Activated CD4-positive, alpha-beta memory T cell treated with anti-CD3 and anti-CD28 coated beads, Interleukin-2, amount 10 ng/mL, durations not matched to agents 7 days and 5 days (primary cell): ENCODE measurements around the gene CABLES1. TPM values are rescaled to one million over a fixed set of nuclear protein-coding genes. Genes with fewer than 3 reads are reported as not detected.
A peak's percentile ranks its signal among the peaks of the same experiment; 100 is the strongest.
"Not testable (repeated sequence)": the region's sequence is repeated elsewhere in the genome, so short reads cannot be mapped to it uniquely, and the experiment has no call there.

Experiments used
- CTCF ChIA-PET: fragments of 350-600 bp; sonication (Branson Sonifier 250); formaldehyde crosslinking; loops from one replicate; lab custom pipeline; 2021; ENCODE audit warnings: antibody characterized with exemption, inconsistent platforms; lab: Charles Lee
- POLR2A ChIA-PET: fragments of 350-600 bp; sonication (Branson Sonifier 250); formaldehyde crosslinking; loops from one replicate; lab custom pipeline; 2021; ENCODE audit warnings: antibody characterized with exemption; lab: Charles Lee
- DNase-seq: peaks from one replicate; pipeline ENCODE4 v3.0.0-alpha.2; 2020
- H3K27ac Mint-ChIP-seq: one replicate; pipeline ENCODE4 v1.8.0; 2021; ENCODE audit warnings: mild to moderate bottlenecking, mixed read lengths
- H3K27me3 Mint-ChIP-seq: one replicate; pipeline ENCODE4 v1.8.0; 2021; ENCODE audit warnings: mixed read lengths
- H3K36me3 Mint-ChIP-seq: one replicate; pipeline ENCODE4 v1.8.0; 2021; ENCODE audit warnings: low read depth, mixed read lengths
- H3K4me1 Mint-ChIP-seq: one replicate; pipeline ENCODE4 v1.8.0; 2021; ENCODE audit warnings: mixed read lengths
- H3K4me3 Mint-ChIP-seq: one replicate; pipeline ENCODE4 v1.8.0; 2021; ENCODE audit warnings: mild to moderate bottlenecking, mixed read lengths
- H3K9me3 Mint-ChIP-seq: one replicate; pipeline ENCODE4 v1.8.0; 2021; ENCODE audit warnings: mixed read lengths
- total RNA-seq, 2 experiments: library from RNA; stranded (reverse); gene quantifications; one replicate each; pipeline ENCODE4 v1.2.3, GENCODE V29; 2021

The CABLES1 gene
- total RNA-seq, 2 experiments from 2014 or later, result 2.7 to 2.8 TPM

GRCh38 chr18:23274638-23275482 lies 139.6 kb downstream of the CABLES1 start:
- Mint-ChIP-seq H3K9me3 (peaks cover 20% of the 10 kb centered on the region), H3K27me3 (peaks cover 3% of the 10 kb centered on the region), H3K36me3 (peaks cover 11% of the 10 kb centered on the region), H3K27ac (no peak overlapping the region), H3K4me3 (no peak overlapping the region), H3K4me1 (no peaks in the 10 kb centered on the region)
- DNase-seq, result no peak
- ChIA-PET CTCF (no interaction called here), POLR2A (no interaction called here)

DNA sequence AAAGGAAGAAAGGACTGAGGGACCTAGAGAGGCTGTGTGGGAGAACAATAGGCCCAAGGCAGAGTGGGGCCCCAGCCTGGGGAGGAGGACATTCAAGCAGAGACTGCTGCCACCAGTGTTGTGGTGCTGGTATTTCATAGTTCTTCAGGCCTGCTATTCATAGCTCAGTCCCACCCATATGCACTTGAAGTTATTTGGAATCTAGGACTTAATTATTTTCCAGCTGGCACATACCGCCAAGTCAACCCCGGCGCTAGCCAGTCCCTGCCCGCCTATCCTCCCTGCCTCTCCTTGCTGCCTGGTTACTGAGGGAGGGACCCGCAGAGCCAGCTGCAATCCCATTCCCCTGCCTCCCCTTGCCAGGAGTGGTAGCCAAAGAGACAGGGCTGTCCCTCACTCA lies 141.2 kb downstream of the CABLES1 start:
- H3K4me3 Mint-ChIP-seq, result no peak overlapping the region
- POLR2A ChIA-PET, result no interaction called here
- CTCF ChIA-PET, result no interaction called here

GRCh38 chr18:23277399-23277798 lies 142.1 kb downstream of the CABLES1 start:
- H3K4me3 Mint-ChIP-seq, result no peak overlapping the region
- no peaks in the 10 kb centered on the region for H3K4me1 Mint-ChIP-seq
- POLR2A ChIA-PET, result no interaction called here
- no peak for DNase-seq
- CTCF ChIA-PET, result no interaction called here
- peaks cover 3% of the 10 kb centered on the region for H3K27me3 Mint-ChIP-seq
- peaks cover 9% of the 10 kb centered on the region for H3K36me3 Mint-ChIP-seq
- no peak overlapping the region for H3K27ac Mint-ChIP-seq
- peaks cover 10% of the 10 kb centered on the region for H3K9me3 Mint-ChIP-seq

More for the DNA sequence above, 141.2 kb downstream of the CABLES1 start:
- DNase-seq, result no peak
- Mint-ChIP-seq H3K9me3 (peaks cover 10% of the 10 kb centered on the region), H3K27me3 (peaks cover 3% of the 10 kb centered on the region), H3K27ac (no peak overlapping the region), H3K36me3 (peaks cover 9% of the 10 kb centered on the region), H3K4me1 (no peaks in the 10 kb centered on the region)

GRCh38 chr18:23279931-23280330 lies 144.6 kb downstream of the CABLES1 start:
- Mint-ChIP-seq H3K27me3 (no peaks in the 10 kb centered on the region), H3K4me1 (peaks cover 9% of the 10 kb centered on the region), H3K36me3 (peaks cover 9% of the 10 kb centered on the region), H3K4me3 (no peak overlapping the region), H3K9me3 (peaks cover 10% of the 10 kb centered on the region), H3K27ac (no peak overlapping the region)
- POLR2A ChIA-PET, result no interaction called here
- DNase-seq, result no peak
- CTCF ChIA-PET, result no interaction called here

DNA sequence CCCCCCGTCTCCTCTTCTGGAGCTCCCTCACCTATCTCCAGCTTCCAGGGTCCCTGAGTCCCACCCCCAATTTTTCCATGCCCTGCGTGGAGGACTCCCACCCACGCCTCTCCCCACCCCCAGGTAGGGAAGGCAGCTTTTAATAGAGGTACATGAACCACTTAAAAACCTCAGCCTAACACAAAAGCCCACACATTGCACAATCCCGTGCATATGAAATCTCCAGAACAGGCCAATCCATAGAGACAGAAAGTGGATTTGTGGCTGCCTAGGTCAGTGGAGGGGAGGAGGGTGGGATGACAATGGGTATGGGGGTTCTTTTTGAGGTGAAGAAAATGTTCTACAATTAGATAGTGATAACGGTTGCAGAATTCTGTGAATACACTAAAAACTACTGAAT lies 145.6 kb downstream of the CABLES1 start:
- no peak overlapping the region for H3K4me3 Mint-ChIP-seq
- POLR2A ChIA-PET, result no interaction called here
- H3K27me3 Mint-ChIP-seq, result no peaks in the 10 kb centered on the region
- no peak overlapping the region for H3K27ac Mint-ChIP-seq
- peaks cover 9% of the 10 kb centered on the region for H3K36me3 Mint-ChIP-seq
- DNase-seq, result no peak
- peaks cover 10% of the 10 kb centered on the region for H3K9me3 Mint-ChIP-seq
- CTCF ChIA-PET, result interaction anchor here (1.0 kb wide), 1 partner anchor 53 kb away, joined by 3 read pairs; no protein-coding TSS in a partner anchor
- peaks cover 9% of the 10 kb centered on the region for H3K4me1 Mint-ChIP-seq

DNA sequence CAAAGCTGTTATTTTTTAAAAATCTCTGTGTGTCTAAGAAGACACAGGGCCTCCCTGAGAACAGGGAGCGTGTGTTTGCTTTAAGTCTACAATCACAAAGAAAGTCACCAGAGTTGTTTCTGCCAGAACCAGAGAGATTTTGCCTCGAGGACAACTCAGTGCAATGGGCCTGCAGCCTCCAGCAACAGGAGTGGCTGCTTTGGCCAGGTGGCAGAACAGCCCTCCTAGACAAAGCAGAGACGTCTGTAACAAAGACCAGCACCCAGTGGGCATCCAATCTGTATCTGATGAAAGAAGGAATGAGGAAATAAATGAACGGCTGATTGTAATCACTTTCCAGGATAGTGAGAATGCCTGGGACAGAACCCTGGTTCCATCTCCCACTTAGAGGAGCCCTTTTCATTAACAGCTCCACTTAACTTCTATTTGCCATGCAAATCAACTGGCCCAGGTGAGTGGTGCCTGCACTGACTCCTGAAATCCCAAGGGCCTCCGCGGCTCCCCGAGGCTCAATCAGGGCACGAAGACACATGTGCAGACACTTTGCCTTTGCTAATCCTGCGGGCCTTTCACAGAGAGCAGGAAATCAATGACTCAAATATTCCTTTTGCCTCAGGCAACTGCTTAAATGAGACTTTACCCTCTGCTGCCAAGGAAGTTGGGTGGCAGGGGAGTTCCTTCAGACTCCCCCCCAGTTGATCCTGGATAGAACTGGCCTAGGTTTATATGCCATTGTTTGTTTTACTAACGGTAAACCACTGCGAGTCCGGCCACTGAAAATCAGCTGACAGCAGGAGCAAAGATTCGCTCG lies 146.5 kb downstream of the CABLES1 start:
- H3K27ac Mint-ChIP-seq, result no peak overlapping the region
- peaks cover 8% of the 10 kb centered on the region for H3K9me3 Mint-ChIP-seq
- DNase-seq, result no peak
- H3K27me3 Mint-ChIP-seq, result no peaks in the 10 kb centered on the region
- ChIA-PET CTCF (interaction anchor here (1.0 kb wide), 1 partner anchor 54 kb away, joined by 3 read pairs; no protein-coding TSS in a partner anchor), POLR2A (no interaction called here)
- peaks cover 9% of the 10 kb centered on the region for H3K4me1 Mint-ChIP-seq
- no peak overlapping the region for H3K4me3 Mint-ChIP-seq
- peaks cover 8% of the 10 kb centered on the region for H3K36me3 Mint-ChIP-seq

- Mint-ChIP-seq H3K4me1 (peaks cover 9% of the 10 kb centered on the region), H3K27me3 (no peaks in the 10 kb centered on the region), H3K36me3 (peaks cover 4% of the 10 kb centered on the region), H3K27ac (no peak overlapping the region), H3K4me3 (no peak overlapping the region), H3K9me3 (peaks cover 3% of the 10 kb centered on the region)
- no peak for DNase-seq
- POLR2A ChIA-PET, result no interaction called here
- CTCF ChIA-PET, result no interaction called here
These were observed 147.1 kb downstream of the CABLES1 start for GRCh38 chr18:23282437-23282781.

DNA sequence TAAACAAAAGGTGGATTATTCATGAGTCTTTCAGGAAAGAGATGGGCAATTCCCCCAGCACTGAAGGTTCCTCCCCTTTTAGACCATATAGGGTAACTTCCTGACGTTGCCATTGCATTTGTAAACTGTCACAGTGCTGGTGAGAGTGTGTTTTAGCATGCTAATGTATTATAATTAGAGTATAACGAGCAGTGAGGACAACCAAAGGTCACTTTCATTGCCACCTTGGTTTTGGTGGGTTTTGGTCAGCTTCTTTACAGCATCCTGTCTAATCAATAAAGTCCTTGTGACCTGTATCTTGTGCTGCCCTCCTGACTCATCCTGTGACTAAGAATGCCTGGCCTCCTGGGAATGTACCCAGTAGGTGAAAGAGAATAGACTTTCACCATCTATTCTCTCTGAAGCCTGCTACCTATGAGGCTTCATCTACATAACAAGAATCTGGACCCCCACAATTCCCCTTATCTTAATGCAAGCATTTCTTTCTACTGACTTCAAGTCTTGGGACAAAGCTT lies 148.7 kb downstream of the CABLES1 start:
- no peaks in the 10 kb centered on the region for H3K9me3 Mint-ChIP-seq
- peaks cover 9% of the 10 kb centered on the region for H3K4me1 Mint-ChIP-seq
- H3K4me3 Mint-ChIP-seq, result no peak overlapping the region
- no peaks in the 10 kb centered on the region for H3K27me3 Mint-ChIP-seq
- no peaks in the 10 kb centered on the region for H3K36me3 Mint-ChIP-seq
- H3K27ac Mint-ChIP-seq, result no peak overlapping the region
- ChIA-PET CTCF (no interaction called here), POLR2A (no interaction called here)
- peak; percentile 28 for DNase-seq

DNA sequence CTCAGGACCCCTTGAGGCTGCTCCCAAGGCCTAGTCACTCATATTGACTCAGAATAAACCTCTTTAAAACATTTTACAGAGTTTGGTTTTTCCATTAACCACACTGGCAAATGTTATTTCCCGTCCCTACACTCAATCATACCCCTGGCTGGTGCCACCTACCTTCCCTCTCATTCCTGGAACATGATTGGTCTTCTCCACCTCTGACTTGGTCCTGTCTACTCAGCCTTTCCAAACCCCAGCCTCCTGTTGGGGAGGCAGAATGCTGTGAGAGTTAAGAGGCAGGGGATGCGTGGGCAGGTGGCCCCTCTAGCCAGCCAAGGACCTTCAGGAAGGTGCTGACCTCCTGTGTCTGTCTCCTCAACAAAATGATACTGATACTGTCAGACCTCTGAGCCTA lies 149.3 kb downstream of the CABLES1 start:
- Mint-ChIP-seq H3K9me3 (no peaks in the 10 kb centered on the region), H3K27ac (no peak overlapping the region), H3K36me3 (no peaks in the 10 kb centered on the region), H3K4me1 (peaks cover 9% of the 10 kb centered on the region), H3K27me3 (no peaks in the 10 kb centered on the region), H3K4me3 (no peak overlapping the region)
- no peak for DNase-seq
- POLR2A ChIA-PET, result no interaction called here
- CTCF ChIA-PET, result no interaction called here

DNA sequence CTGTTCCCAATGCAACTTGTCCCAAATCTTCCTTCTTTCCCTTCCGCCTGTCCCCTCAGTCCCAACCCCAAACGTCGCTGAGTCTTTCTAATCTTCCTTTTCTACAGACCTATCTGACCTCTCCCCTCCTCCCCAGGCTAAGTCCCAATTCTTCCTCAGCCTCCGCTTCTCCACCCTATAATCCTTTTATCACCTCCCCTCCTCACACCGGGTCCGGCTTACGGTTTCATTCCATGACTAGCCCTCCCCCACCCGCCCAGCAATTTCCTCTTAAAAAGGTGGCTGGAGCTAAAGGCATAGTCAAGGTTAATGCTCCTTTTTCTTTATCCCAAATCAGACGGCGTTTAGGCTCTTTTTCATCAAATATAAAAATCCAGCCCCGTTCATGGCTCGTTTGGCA lies 150.3 kb downstream of the CABLES1 start:
- DNase-seq, H3K36me3 Mint-ChIP-seq, H3K4me3 Mint-ChIP-seq, POLR2A ChIA-PET, H3K27ac Mint-ChIP-seq, H3K4me1 Mint-ChIP-seq, H3K27me3 Mint-ChIP-seq, CTCF ChIA-PET, H3K9me3 Mint-ChIP-seq: not testable (repeated sequence)

- Mint-ChIP-seq H3K27ac (no peak overlapping the region), H3K4me3 (no peak overlapping the region), H3K27me3 (no peaks in the 10 kb centered on the region), H3K4me1 (no peaks in the 10 kb centered on the region), H3K36me3 (no peaks in the 10 kb centered on the region), H3K9me3 (no peaks in the 10 kb centered on the region)
- no peak for DNase-seq
- ChIA-PET POLR2A (interaction anchor here (0.6 kb wide), 1 partner anchor 9 kb away, joined by 3 read pairs; no protein-coding TSS in a partner anchor), CTCF (no interaction called here)
These were observed 156.3 kb downstream of the CABLES1 start for GRCh38 chr18:23291456-23292205.

- ChIA-PET CTCF (interaction anchor here (1.0 kb wide), 1 partner anchor 221 kb away, joined by 3 read pairs; no protein-coding TSS in a partner anchor), POLR2A (interaction anchor here (0.6 kb wide), 1 partner anchor 9 kb away, joined by 3 read pairs; no protein-coding TSS in a partner anchor)
- Mint-ChIP-seq H3K27me3 (no peaks in the 10 kb centered on the region), H3K9me3 (no peaks in the 10 kb centered on the region), H3K36me3 (no peaks in the 10 kb centered on the region), H3K4me3 (no peak overlapping the region), H3K4me1 (peaks cover 3% of the 10 kb centered on the region), H3K27ac (no peak overlapping the region)
- no peak for DNase-seq
These were observed 165.0 kb downstream of the CABLES1 start for GRCh38 chr18:23300231-23300805.
